PC-9 (cell line): ENCODE data around the gene PGLYRP2.

Experiments
- CTCF ChIP-seq: fragments of 200-600 bp; sonication (generic); conservative IDR thresholded peaks from 2 replicates; pipeline ENCODE4 v1.6.1; 2017; ENCODE audit warnings: mixed run types, antibody characterized with exemption, mild to moderate bottlenecking, moderate library complexity
- EZH2 ChIP-seq: fragments of 200-600 bp; sonication (generic); IDR thresholded peaks from 2 replicates; pipeline ENCODE4 v1.8.0; 2017; ENCODE audit warnings: antibody characterized with exemption, low read depth

DNA sequence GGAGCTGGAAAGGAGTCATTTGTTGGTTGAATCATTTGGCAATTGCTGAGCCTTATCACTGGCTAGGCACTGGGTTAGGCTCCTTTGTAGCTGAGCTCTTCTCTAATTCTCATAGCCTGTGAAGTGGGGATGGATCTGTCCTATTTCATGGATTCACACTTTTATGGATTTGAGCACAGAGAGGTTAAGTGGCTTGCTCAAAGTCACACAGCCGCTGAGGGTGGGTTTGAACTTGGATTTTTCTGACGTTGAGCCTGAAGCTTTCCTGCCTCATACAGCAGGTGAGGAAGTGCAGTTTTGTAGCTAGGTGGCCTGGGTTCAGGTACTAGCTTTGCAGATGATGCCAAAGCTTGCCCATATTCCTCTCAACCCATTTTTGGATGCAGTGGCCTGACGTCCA, 48.4 kb upstream of the PGLYRP2 start:
- TF ChIP-seq CTCF: no peak
- no peak for TF ChIP-seq EZH2
